Measurements from ENCODE around the gene AKAP8. TPM values are rescaled to one million over a fixed set of nuclear protein-coding genes. Genes with fewer than 3 reads are reported as not detected.
A peak's percentile ranks its signal among the peaks of the same experiment; 100 is the strongest.

Gene AKAP8
- total RNA-seq = 56.0 and 62.1 TPM in 2 replicates

GRCh38 chr19:15379083-15379998 is at the start of gene AKAP8:
TSS of gene AKAP8 (minus strand) at chr19:15379787. CDS start at chr19:15379731, 56 bp downstream.
- peak within 1 kb of the TSS; percentile 98 for H3K4me3 Mint-ChIP-seq (ENCODE audit: low read depth)
- DNase-seq (ENCODE audit: low spot score) = peak; percentile 98
- H3K36me3 Mint-ChIP-seq (ENCODE audit: low read depth) = peaks cover 17% of the 10 kb centered on the region
- H3K9me3 Mint-ChIP-seq = no peaks in the 10 kb centered on the region
- H3K27me3 Mint-ChIP-seq (ENCODE audit: low read depth) = no peaks in the 10 kb centered on the region
- H3K4me1 Mint-ChIP-seq (ENCODE audit: low read depth) = peaks cover 30% of the 10 kb centered on the region
- peak within 1 kb of the TSS; percentile 100 for H3K27ac Mint-ChIP-seq
- intact Hi-C loops (cut with micrococcal nuclease) = loop anchor here (1.0 to 5.0 kb wide), 5 partner anchors 40 to 177 kb away; partner anchors contain the start of gene BRD4

- Mint-ChIP-seq H3K27me3 (ENCODE audit: low read depth) (no peaks in the 10 kb centered on the region), H3K9me3 (peaks cover 5% of the 10 kb centered on the region), H3K27ac (no peak overlapping the region), H3K4me1 (ENCODE audit: low read depth) (peaks cover 15% of the 10 kb centered on the region), H3K4me3 (ENCODE audit: low read depth) (no peak overlapping the region), H3K36me3 (ENCODE audit: low read depth) (peaks cover 52% of the 10 kb centered on the region)
- intact Hi-C loops (cut with micrococcal nuclease) = no loop called here
- DNase-seq (ENCODE audit: low spot score) = no peak
Measured at GRCh38 chr19:15427991-15428471, 48.4 kb upstream of the AKAP8 start.

- H3K27ac Mint-ChIP-seq = no peak overlapping the region
- H3K36me3 Mint-ChIP-seq (ENCODE audit: low read depth) = peaks cover 59% of the 10 kb centered on the region
- intact Hi-C loops (cut with micrococcal nuclease) = no loop called here
- no peaks in the 10 kb centered on the region for H3K27me3 Mint-ChIP-seq (ENCODE audit: low read depth)
- H3K4me1 Mint-ChIP-seq (ENCODE audit: low read depth) = peaks cover 13% of the 10 kb centered on the region
- DNase-seq (ENCODE audit: low spot score) = no peak
- no peak overlapping the region for H3K4me3 Mint-ChIP-seq (ENCODE audit: low read depth)
- H3K9me3 Mint-ChIP-seq = peaks cover 5% of the 10 kb centered on the region
Measured at GRCh38 chr19:15427350-15427700, 47.7 kb upstream of the AKAP8 start.

GRCh38 chr19:15426485-15427349 is 47.1 kb upstream of the AKAP8 start:
- Mint-ChIP-seq H3K36me3 (ENCODE audit: low read depth) (peaks cover 60% of the 10 kb centered on the region), H3K9me3 (peaks cover 5% of the 10 kb centered on the region), H3K4me3 (ENCODE audit: low read depth) (no peak overlapping the region), H3K27me3 (ENCODE audit: low read depth) (no peaks in the 10 kb centered on the region), H3K27ac (no peak overlapping the region), H3K4me1 (ENCODE audit: low read depth) (peaks cover 13% of the 10 kb centered on the region)
- no peak for DNase-seq (ENCODE audit: low spot score)
- intact Hi-C loops (cut with micrococcal nuclease) = no loop called here

- no peak overlapping the region for H3K4me3 Mint-ChIP-seq (ENCODE audit: low read depth)
- H3K27ac Mint-ChIP-seq = no peak overlapping the region
- peaks cover 3% of the 10 kb centered on the region for H3K4me1 Mint-ChIP-seq (ENCODE audit: low read depth)
- intact Hi-C loops (cut with micrococcal nuclease) = no loop called here
- no peaks in the 10 kb centered on the region for H3K27me3 Mint-ChIP-seq (ENCODE audit: low read depth)
- no peak for DNase-seq (ENCODE audit: low spot score)
- peaks cover 5% of the 10 kb centered on the region for H3K9me3 Mint-ChIP-seq
- peaks cover 54% of the 10 kb centered on the region for H3K36me3 Mint-ChIP-seq (ENCODE audit: low read depth)
Measured at GRCh38 chr19:15425321-15425950, 45.8 kb upstream of the AKAP8 start.

- H3K4me3 Mint-ChIP-seq (ENCODE audit: low read depth) = no peak overlapping the region
- intact Hi-C loops (cut with micrococcal nuclease) = no loop called here
- no peak for DNase-seq (ENCODE audit: low spot score)
- no peak overlapping the region for H3K27ac Mint-ChIP-seq
- no peaks in the 10 kb centered on the region for H3K27me3 Mint-ChIP-seq (ENCODE audit: low read depth)
- peaks cover 5% of the 10 kb centered on the region for H3K9me3 Mint-ChIP-seq
- H3K36me3 Mint-ChIP-seq (ENCODE audit: low read depth) = peaks cover 51% of the 10 kb centered on the region
- peaks cover 8% of the 10 kb centered on the region for H3K4me1 Mint-ChIP-seq (ENCODE audit: low read depth)
Measured at GRCh38 chr19:15424692-15425272, 45.2 kb upstream of the AKAP8 start.

GRCh38 chr19:15424121-15424520 is 44.5 kb upstream of the AKAP8 start:
- Mint-ChIP-seq H3K4me1 (ENCODE audit: low read depth) (peaks cover 13% of the 10 kb centered on the region), H3K4me3 (ENCODE audit: low read depth) (no peak overlapping the region), H3K36me3 (ENCODE audit: low read depth) (peaks cover 52% of the 10 kb centered on the region), H3K9me3 (peaks cover 5% of the 10 kb centered on the region), H3K27me3 (ENCODE audit: low read depth) (no peaks in the 10 kb centered on the region), H3K27ac (no peak overlapping the region)
- intact Hi-C loops (cut with micrococcal nuclease) = no loop called here
- DNase-seq (ENCODE audit: low spot score) = no peak

GRCh38 chr19:15423130-15423529 is 43.5 kb upstream of the AKAP8 start:
- no peak for DNase-seq (ENCODE audit: low spot score)
- H3K36me3 Mint-ChIP-seq (ENCODE audit: low read depth) = peaks cover 55% of the 10 kb centered on the region
- H3K4me1 Mint-ChIP-seq (ENCODE audit: low read depth) = peaks cover 14% of the 10 kb centered on the region
- H3K4me3 Mint-ChIP-seq (ENCODE audit: low read depth) = no peak overlapping the region
- peaks cover 5% of the 10 kb centered on the region for H3K9me3 Mint-ChIP-seq
- no peaks in the 10 kb centered on the region for H3K27me3 Mint-ChIP-seq (ENCODE audit: low read depth)
- intact Hi-C loops (cut with micrococcal nuclease) = no loop called here
- no peak overlapping the region for H3K27ac Mint-ChIP-seq

- peaks cover 20% of the 10 kb centered on the region for H3K4me1 Mint-ChIP-seq (ENCODE audit: low read depth)
- peaks cover 52% of the 10 kb centered on the region for H3K36me3 Mint-ChIP-seq (ENCODE audit: low read depth)
- no peak overlapping the region for H3K4me3 Mint-ChIP-seq (ENCODE audit: low read depth)
- no peaks in the 10 kb centered on the region for H3K27me3 Mint-ChIP-seq (ENCODE audit: low read depth)
- intact Hi-C loops (cut with micrococcal nuclease) = no loop called here
- no peak for DNase-seq (ENCODE audit: low spot score)
- H3K27ac Mint-ChIP-seq = no peak overlapping the region
- H3K9me3 Mint-ChIP-seq = peaks cover 5% of the 10 kb centered on the region
Measured at GRCh38 chr19:15422296-15423075, 42.9 kb upstream of the AKAP8 start.

GRCh38 chr19:15421721-15422260 is 42.2 kb upstream of the AKAP8 start:
- Mint-ChIP-seq H3K4me1 (ENCODE audit: low read depth) (peaks cover 26% of the 10 kb centered on the region), H3K27ac (no peak overlapping the region), H3K27me3 (ENCODE audit: low read depth) (no peaks in the 10 kb centered on the region), H3K4me3 (ENCODE audit: low read depth) (no peak overlapping the region), H3K36me3 (ENCODE audit: low read depth) (peaks cover 49% of the 10 kb centered on the region), H3K9me3 (peaks cover 5% of the 10 kb centered on the region)
- DNase-seq (ENCODE audit: low spot score) = no peak
- intact Hi-C loops (cut with micrococcal nuclease) = no loop called here

- Mint-ChIP-seq H3K9me3 (peaks cover 5% of the 10 kb centered on the region), H3K4me1 (ENCODE audit: low read depth) (peaks cover 32% of the 10 kb centered on the region), H3K27me3 (ENCODE audit: low read depth) (no peaks in the 10 kb centered on the region), H3K36me3 (ENCODE audit: low read depth) (peaks cover 49% of the 10 kb centered on the region), H3K27ac (no peak overlapping the region), H3K4me3 (ENCODE audit: low read depth) (no peak overlapping the region)
- intact Hi-C loops (cut with micrococcal nuclease) = no loop called here
- no peak for DNase-seq (ENCODE audit: low spot score)
Measured at GRCh38 chr19:15421136-15421695, 41.6 kb upstream of the AKAP8 start.
